NCI-H2081 treated with DMSO at 0.1 percent for 48 hours (cell line): ENCODE data around the gene C11orf68.
"Not testable (repeated sequence)": the region's sequence is repeated elsewhere in the genome, so short reads cannot be mapped to it uniquely, and the experiment has no call there.

ENCODE experiments used
- DNase-seq: peaks from one replicate; lab custom pipeline; 2025; lab: John Stamatoyannopoulos, UW

Gene C11orf68

GRCh38 chr11:65915101-65915820 lies 3.6 kb downstream of the C11orf68 start:
- DNase-seq: no peak

- no peak for DNase-seq
Observed at GRCh38 chr11:65912845-65913244, 6.0 kb downstream of the C11orf68 start.

- DNase-seq: no peak
Observed at GRCh38 chr11:65911682-65912568, 6.9 kb downstream of the C11orf68 start.

- no peak for DNase-seq
Observed at GRCh38 chr11:65907878-65908277, 11.0 kb downstream of the C11orf68 start.

- no peak for DNase-seq
Observed at GRCh38 chr11:65906602-65907001, 12.3 kb downstream of the C11orf68 start.

- no peak for DNase-seq
Observed at GRCh38 chr11:65903715-65904114, 15.1 kb downstream of the C11orf68 start.

GRCh38 chr11:65903068-65903481 lies 15.8 kb downstream of the C11orf68 start:
- no peak for DNase-seq

- DNase-seq: no peak
Observed at GRCh38 chr11:65900899-65901180, 18.0 kb downstream of the C11orf68 start.

- DNase-seq: no peak
Observed at GRCh38 chr11:65900125-65900898, 18.6 kb downstream of the C11orf68 start, which contains the start of gene FOSL1. TSS of gene FOSL1 (minus strand) at chr11:65900388. CDS start at chr11:65900339, 49 bp downstream.

GRCh38 chr11:65899356-65900124 lies 19.3 kb downstream of the C11orf68 start:
- no peak for DNase-seq

- no peak for DNase-seq
Observed at GRCh38 chr11:65898656-65899355, 20.1 kb downstream of the C11orf68 start.

GRCh38 chr11:65897020-65897471 lies 21.8 kb downstream of the C11orf68 start:
- no peak for DNase-seq

GRCh38 chr11:65896034-65896999 lies 22.5 kb downstream of the C11orf68 start:
- DNase-seq: no peak

- DNase-seq: no peak
Observed at GRCh38 chr11:65895482-65895981, 23.3 kb downstream of the C11orf68 start.

- no peak for DNase-seq
Observed at GRCh38 chr11:65894034-65894591, 24.7 kb downstream of the C11orf68 start.

GRCh38 chr11:65892661-65893317 lies 26.1 kb downstream of the C11orf68 start:
- DNase-seq: no peak

- not testable (repeated sequence) for DNase-seq
Observed at GRCh38 chr11:65892137-65892540, 26.7 kb downstream of the C11orf68 start.

GRCh38 chr11:65891219-65892136 lies 27.4 kb downstream of the C11orf68 start:
- DNase-seq: no peak
